Measurements from ENCODE around the gene TNS1. TPM values are rescaled to one million over a fixed set of nuclear protein-coding genes. Genes with fewer than 3 reads are reported as not detected.

TNS1 gene
- total RNA-seq, 4 donors from 2014 or later, result 23.1 to 156 (median 81.1) TPM

DNA sequence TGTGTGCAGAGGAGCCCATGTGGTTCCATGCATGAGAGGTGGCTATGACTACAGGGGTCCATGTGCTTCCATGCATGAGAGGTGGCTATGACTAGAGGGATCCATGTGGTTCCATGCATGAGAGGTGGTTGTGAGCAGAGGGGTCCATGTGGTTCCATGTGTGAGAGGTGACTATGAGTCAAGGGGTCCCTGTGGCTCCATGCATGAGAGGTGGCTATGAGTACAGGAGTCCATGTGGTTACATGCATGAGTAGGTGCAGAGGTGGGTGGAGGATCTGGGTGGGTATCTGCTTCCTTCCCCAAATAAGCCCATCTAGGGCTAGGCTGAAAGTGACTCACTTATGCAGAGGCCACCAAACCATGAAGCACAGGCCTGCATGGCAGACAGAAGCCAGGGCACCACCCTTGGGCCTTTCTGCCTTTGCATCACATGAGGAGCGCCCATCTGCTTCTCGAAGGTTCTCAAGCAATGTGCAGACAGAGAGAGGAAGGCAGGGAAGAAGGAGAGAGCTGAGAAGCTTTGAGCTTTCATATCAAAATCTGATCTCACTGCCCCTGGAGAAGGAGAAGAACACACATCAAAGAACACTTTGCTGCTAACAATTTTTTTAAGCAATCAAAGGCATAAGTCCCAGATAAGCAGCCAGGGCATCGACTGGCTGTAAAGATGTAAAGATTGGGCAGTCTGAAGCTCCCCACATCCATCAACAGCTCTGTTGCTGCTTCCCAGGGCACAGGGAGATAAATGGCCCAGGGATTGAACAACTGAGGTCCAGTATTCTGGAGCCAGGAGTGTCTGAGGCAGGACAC, 137.6 kb downstream of the TNS1 start:
- no peak overlapping the region for H3K27ac ChIP-seq
- H3K4me1 ChIP-seq, result peaks cover 0 to 7% (median 0%) of the 10 kb centered on the region in 4 donors
- peaks cover 0 to 45% (median 0%) of the 10 kb centered on the region in 3 donors for H3K36me3 ChIP-seq
- no peaks in the 10 kb centered on the region for H3K27me3 ChIP-seq
- DNase-seq, result peak in 2 of 3 donors; percentile 34 to 48
- no peak overlapping the region for H3K4me3 ChIP-seq
- H3K9me3 ChIP-seq, result no peaks in the 10 kb centered on the region
- TF ChIP-seq POLR2A (IDR thresholded peaks at IDR 0.05), result no peak
- TF ChIP-seq, protein P1, sequence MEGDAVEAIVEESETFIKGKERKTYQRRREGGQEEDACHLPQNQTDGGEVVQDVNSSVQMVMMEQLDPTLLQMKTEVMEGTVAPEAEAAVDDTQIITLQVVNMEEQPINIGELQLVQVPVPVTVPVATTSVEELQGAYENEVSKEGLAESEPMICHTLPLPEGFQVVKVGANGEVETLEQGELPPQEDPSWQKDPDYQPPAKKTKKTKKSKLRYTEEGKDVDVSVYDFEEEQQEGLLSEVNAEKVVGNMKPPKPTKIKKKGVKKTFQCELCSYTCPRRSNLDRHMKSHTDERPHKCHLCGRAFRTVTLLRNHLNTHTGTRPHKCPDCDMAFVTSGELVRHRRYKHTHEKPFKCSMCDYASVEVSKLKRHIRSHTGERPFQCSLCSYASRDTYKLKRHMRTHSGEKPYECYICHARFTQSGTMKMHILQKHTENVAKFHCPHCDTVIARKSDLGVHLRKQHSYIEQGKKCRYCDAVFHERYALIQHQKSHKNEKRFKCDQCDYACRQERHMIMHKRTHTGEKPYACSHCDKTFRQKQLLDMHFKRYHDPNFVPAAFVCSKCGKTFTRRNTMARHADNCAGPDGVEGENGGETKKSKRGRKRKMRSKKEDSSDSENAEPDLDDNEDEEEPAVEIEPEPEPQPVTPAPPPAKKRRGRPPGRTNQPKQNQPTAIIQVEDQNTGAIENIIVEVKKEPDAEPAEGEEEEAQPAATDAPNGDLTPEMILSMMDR (IDR thresholded peaks at IDR 0.05), result no peak

DNA sequence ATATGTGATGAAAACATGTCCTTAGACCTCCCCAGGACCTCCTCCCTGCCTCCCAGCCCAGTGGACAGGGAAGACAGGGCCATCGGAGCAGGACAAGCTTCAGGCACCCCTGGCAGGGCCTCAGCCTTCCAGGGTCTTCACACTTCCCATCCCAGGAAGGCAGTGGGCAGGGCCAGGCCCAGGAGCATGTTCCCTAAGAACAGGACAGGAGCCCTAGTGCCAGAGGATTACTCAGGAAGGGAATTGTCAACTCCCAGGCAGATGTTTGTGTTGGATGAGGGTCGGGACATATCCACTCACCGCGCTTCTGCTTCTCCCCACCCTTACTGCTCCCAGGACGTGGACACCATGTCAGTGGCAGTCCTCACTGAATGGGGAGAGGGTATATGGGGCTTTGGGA, 138.9 kb downstream of the TNS1 start:
- Histone ChIP-seq H3K4me3 (no peak overlapping the region), H3K27me3 (no peaks in the 10 kb centered on the region), H3K9me3 (no peaks in the 10 kb centered on the region), H3K4me1 (peaks cover 0 to 12% (median 0%) of the 10 kb centered on the region in 4 donors), H3K36me3 (peaks cover 0 to 35% (median 0%) of the 10 kb centered on the region in 3 donors), H3K27ac (no peak overlapping the region)
- no peak for DNase-seq
- TF ChIP-seq, protein P1 (IDR thresholded peaks at IDR 0.05), result no peak
- TF ChIP-seq POLR2A (IDR thresholded peaks at IDR 0.05), result no peak

DNA sequence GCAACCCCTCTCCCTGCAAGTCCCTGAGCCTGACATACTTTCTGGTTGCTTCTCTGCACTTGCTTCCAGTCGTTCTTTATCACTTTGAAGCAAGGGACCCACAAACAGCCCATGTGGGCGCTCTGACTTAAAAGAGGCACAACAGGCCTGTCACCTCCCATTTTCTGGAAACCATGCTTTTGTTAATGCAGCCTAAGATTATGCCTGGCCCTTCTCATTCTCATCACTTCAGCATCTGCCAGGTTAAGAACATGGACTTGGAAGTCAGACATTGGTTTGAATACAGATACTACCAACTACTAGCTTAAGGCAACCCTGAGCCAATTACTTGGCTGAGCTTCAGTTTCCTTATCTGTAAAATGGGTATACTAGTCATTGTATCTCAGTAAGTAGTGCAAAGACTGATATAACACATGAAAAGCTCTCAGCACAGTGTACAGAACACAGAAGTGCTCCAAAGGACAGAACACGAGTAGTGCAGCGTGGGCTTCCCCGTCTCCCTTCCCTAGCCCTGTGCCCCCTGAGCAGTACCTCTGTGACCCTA, 141.4 kb downstream of the TNS1 start:
- Histone ChIP-seq H3K27me3 (no peaks in the 10 kb centered on the region), H3K4me1 (peaks cover 0 to 12% (median 0%) of the 10 kb centered on the region in 4 donors), H3K36me3 (peaks cover 0 to 17% (median 0%) of the 10 kb centered on the region in 3 donors), H3K27ac (no peak overlapping the region), H3K9me3 (no peaks in the 10 kb centered on the region), H3K4me3 (no peak overlapping the region)
- DNase-seq, result no peak
- TF ChIP-seq, protein P1 (IDR thresholded peaks at IDR 0.05), result no peak
- no peak for TF ChIP-seq POLR2A (IDR thresholded peaks at IDR 0.05)

DNA sequence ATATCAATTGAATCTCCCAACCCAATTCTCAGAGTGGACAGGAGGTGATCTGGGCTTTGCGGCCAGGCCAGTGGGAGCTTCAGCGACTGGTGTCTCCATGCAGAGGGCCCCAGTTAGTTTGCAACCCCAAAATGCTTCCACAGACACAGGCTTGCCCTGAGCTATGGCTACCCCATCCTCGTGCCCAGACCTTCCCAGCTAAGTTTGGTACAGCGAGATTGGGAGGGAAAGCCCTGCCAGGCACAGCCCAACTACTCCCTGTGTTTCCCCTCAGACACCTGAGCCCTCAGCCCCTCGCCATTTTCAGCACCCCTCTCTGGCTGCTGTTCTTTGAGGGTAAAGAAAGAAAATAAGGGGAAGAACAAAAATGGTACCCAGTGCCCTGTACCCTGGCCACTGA, 142.9 kb downstream of the TNS1 start:
- Histone ChIP-seq H3K36me3 (peaks cover 0 to 16% (median 0%) of the 10 kb centered on the region in 3 donors), H3K9me3 (no peaks in the 10 kb centered on the region), H3K4me3 (no peak overlapping the region), H3K27ac (peak overlapping the region in 2 of 4 donors; percentile 19 to 76), H3K27me3 (no peaks in the 10 kb centered on the region), H3K4me1 (peaks cover 0 to 18% (median 0%) of the 10 kb centered on the region in 4 donors)
- DNase-seq, result no peak
- TF ChIP-seq, protein P1 (IDR thresholded peaks at IDR 0.05), result no peak
- TF ChIP-seq POLR2A (IDR thresholded peaks at IDR 0.05), result no peak

DNA sequence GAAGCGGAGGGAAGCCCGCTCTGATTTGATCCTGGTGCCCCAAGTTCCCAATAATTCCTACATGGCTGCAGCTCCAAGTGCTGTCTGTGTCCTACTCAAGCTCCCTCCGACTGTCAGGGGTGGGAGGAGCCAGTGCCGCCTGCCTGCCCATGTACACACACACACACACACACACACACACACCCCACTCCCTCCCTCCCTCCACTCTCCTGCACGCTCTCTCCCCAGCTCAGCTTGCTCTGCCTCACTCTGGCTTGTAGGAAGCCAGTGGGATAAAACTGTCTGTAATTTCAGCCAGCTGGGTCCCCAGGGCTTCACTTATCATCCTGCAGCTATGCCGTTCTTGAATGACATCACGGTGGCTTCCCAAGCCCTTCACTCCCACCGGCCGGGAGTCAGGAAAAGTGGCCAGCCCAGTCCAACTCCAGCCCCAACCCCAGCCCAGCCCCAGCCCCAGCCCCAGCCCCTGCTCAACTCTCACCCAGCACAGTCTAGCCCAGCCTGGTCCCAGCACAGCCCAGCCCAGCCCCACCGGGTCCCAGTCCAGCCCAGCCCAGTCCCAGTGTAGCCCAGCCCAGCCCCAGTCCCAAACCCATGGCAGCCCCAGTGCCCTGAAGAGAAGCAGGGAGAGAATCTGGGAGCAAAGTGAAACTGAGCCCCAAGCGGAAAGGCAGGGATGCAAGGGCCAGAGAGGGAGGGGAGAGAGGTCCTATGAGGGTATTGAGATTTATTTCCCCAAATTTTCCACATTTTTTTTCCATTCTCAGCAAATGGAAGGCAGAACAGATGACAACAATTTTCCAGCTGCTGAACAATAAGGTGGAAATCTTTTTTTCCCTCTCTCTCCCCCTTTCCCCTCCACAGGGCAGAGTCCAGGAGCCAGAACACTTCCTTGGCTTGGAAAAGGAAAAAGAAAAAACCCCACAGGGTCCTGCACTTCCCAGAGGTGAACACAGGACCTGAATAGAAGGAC, 144.0 kb downstream of the TNS1 start:
- DNase-seq, result peak in 1 of 3 donors; percentile 60
- no peak for TF ChIP-seq POLR2A (IDR thresholded peaks at IDR 0.05)
- TF ChIP-seq, protein P1 (IDR thresholded peaks at IDR 0.05), result no peak
- peaks cover 0 to 12% (median 0%) of the 10 kb centered on the region in 3 donors for H3K36me3 ChIP-seq
- H3K27me3 ChIP-seq, result no peaks in the 10 kb centered on the region
- H3K27ac ChIP-seq, result peak overlapping the region in 3 of 4 donors; percentile 17 to 76 (median 33)
- peaks cover 0 to 29% (median 0%) of the 10 kb centered on the region in 4 donors for H3K4me1 ChIP-seq
- no peaks in the 10 kb centered on the region for H3K9me3 ChIP-seq
- H3K4me3 ChIP-seq, result no peak overlapping the region

Data from Peyer's patch (tissue), 4 donors.